GM23248 (cell line): ENCODE measurements around the gene SERTAD1. TPM values are rescaled to one million over a fixed set of nuclear protein-coding genes. Genes with fewer than 3 reads are reported as not detected.
A peak's percentile ranks its signal among the peaks of the same experiment; 100 is the strongest.

Experiments used
- DNase-seq: peaks from one replicate; pipeline ENCODE4 v3.0.0-alpha.2; 2015
- H2AFZ ChIP-seq: fragments of 200-600 bp; sonication (generic); 2 replicates; pipeline ENCODE4 v1.6.1; 2016; ENCODE audit warnings: antibody characterized with exemption
- H3F3A ChIP-seq: fragments of 200-600 bp; sonication (generic); 2 replicates; pipeline ENCODE4 v1.6.1; 2016; ENCODE audit warnings: mild to moderate bottlenecking, antibody characterized with exemption, mixed run types; ENCODE audit not compliant: insufficient read depth
- H3K27ac ChIP-seq: fragments of 200-600 bp; sonication (generic); 2 replicates; pipeline ENCODE4 v1.5.1; 2016; ENCODE audit warnings: mild to moderate bottlenecking
- H3K27me3 ChIP-seq: fragments of 200-600 bp; sonication (generic); replicated peaks from 2 replicates; pipeline ENCODE4 v1.6.1; 2016; ENCODE audit warnings: mild to moderate bottlenecking; ENCODE audit not compliant: insufficient read depth
- H3K36me3 ChIP-seq: fragments of 200-600 bp; sonication (generic); 2 replicates; pipeline ENCODE4 v1.6.1; 2016; ENCODE audit warnings: low read depth, mild to moderate bottlenecking
- H3K4me1 ChIP-seq: fragments of 200-600 bp; sonication (generic); 2 replicates; pipeline ENCODE4 v1.6.1; 2016; ENCODE audit warnings: mild to moderate bottlenecking; ENCODE audit not compliant: insufficient read depth
- H3K4me2 ChIP-seq: fragments of 200-600 bp; sonication (generic); one replicate; pipeline ENCODE4 v1.6.1; 2016; ENCODE audit warnings: mild to moderate bottlenecking; ENCODE audit not compliant: unreplicated experiment
- H3K4me3 ChIP-seq: fragments of 200-600 bp; sonication (generic); 2 replicates; pipeline ENCODE4 v1.5.1; 2016; ENCODE audit warnings: mild to moderate bottlenecking
- H3K79me2 ChIP-seq: fragments of 200-600 bp; sonication (generic); 2 replicates; pipeline ENCODE4 v1.6.1; 2016; ENCODE audit warnings: mild to moderate bottlenecking; ENCODE audit not compliant: insufficient read depth
- H3K9ac ChIP-seq: fragments of 200-600 bp; sonication (generic); 2 replicates; pipeline ENCODE4 v1.6.1; 2016; ENCODE audit warnings: mild to moderate bottlenecking
- H3K9me2 ChIP-seq: fragments of 200-600 bp; sonication (generic); 2 replicates; pipeline ENCODE4 v1.6.1; 2016; ENCODE audit warnings: mixed run types, mild to moderate bottlenecking, moderate library complexity; ENCODE audit not compliant: insufficient read depth
- H3K9me3 ChIP-seq: fragments of 200-600 bp; sonication (generic); one replicate; pipeline ENCODE4 v1.6.1; 2017; ENCODE audit warnings: low read depth
- H4K20me1 ChIP-seq: fragments of 200-600 bp; sonication (generic); 2 replicates; pipeline ENCODE4 v1.6.0; 2016; ENCODE audit not compliant: insufficient read depth
- EZH2 ChIP-seq: fragments of 200-600 bp; sonication (generic); IDR thresholded peaks from 2 replicates; pipeline ENCODE4 v1.6.1; 2018; ENCODE audit warnings: antibody characterized with exemption, mild to moderate bottlenecking; ENCODE audit not compliant: insufficient read depth, poor library complexity, severe bottlenecking
- EZH2phosphoT487 ChIP-seq: fragments of 200-600 bp; sonication (generic); IDR thresholded peaks from 2 replicates; pipeline ENCODE4 v1.6.1; 2018; ENCODE audit warnings: antibody characterized with exemption, moderate library complexity, mild to moderate bottlenecking, low read depth; ENCODE audit not compliant: insufficient read depth
- WGBS, 2 experiments: methylation state at CpG; one replicate each; pipeline ENCODE4 v1.1.6; 2015 to 2017; ENCODE audit warnings: low lambda C conversion rate in 2 of 2, low coverage in 1 of 2; ENCODE audit errors: missing lambda C conversion rate in 2 of 2; 5-methylcytosine and 5-hydroxymethylcytosine counted together
- in situ Hi-C: fragments of 300-500 bp; cut with MboI; formaldehyde crosslinking; loops from 2 replicates; pipeline ENCODE4 v1.15.0; 2020
- polyA plus RNA-seq: library from polyadenylated mRNA; unstranded; fragments of >200 nt; fragmentation: Nextera tagmentation; extraction: Ambion mirVana; gene quantifications from 2 replicates; pipeline ENCODE4 v1.2.1, GENCODE V29; 2016
- total RNA-seq: library from RNA; depleted of rRNA; stranded (reverse); fragments of >200 nt; shearing (Covaris generic); gene quantifications from 2 replicates; pipeline ENCODE4 v1.2.3, GENCODE V29; 2014

Gene SERTAD1
- total and polyA plus RNA-seq, 2 experiments from 2014 or later, result 31.7 to 34.5 TPM

GRCh38 chr19:40418040-40418439 is 7.8 kb downstream of the SERTAD1 start:
- DNase-seq, result no peak
- Histone ChIP-seq H3K9me2 (no peaks in the 10 kb centered on the region), H3K9me3 (no peaks in the 10 kb centered on the region), H3K27me3 (no peaks in the 10 kb centered on the region), H3K4me1 (peaks cover 18% of the 10 kb centered on the region), H2AFZ (no peak overlapping the region), H3K4me2 (no peak overlapping the region), H3K9ac (no peak overlapping the region), H4K20me1 (no peaks in the 10 kb centered on the region), H3K4me3 (no peak overlapping the region), H3K27ac (no peak overlapping the region), H3K79me2 (peaks cover 16% of the 10 kb centered on the region), H3K36me3 (peaks cover 8% of the 10 kb centered on the region; the same call in 1 of the 2 replicates), H3F3A (peaks cover 13% of the 10 kb centered on the region)
- TF ChIP-seq EZH2phosphoT487 (no peak), EZH2 (no peak)
- WGBS, 2 experiments, result 80 to 83% methylated on average over 3 of the region's 3 CpGs
- in situ Hi-C loops, result no loop called here

GRCh38 chr19:40417643-40417981 is 8.2 kb downstream of the SERTAD1 start:
- Histone ChIP-seq H3K9ac (no peak overlapping the region), H2AFZ (peak overlapping the region; percentile 68), H3K9me2 (no peaks in the 10 kb centered on the region), H3K79me2 (peaks cover 12% of the 10 kb centered on the region), H3K4me3 (no peak overlapping the region), H3K9me3 (no peaks in the 10 kb centered on the region), H3K4me2 (no peak overlapping the region), H3F3A (peaks cover 13% of the 10 kb centered on the region), H3K27ac (no peak overlapping the region), H3K27me3 (no peaks in the 10 kb centered on the region), H3K36me3 (peaks cover 5% of the 10 kb centered on the region; the same call in 1 of the 2 replicates), H4K20me1 (no peaks in the 10 kb centered on the region), H3K4me1 (peaks cover 14% of the 10 kb centered on the region)
- WGBS, 2 experiments, result 86 to 87% methylated on average over 4 of the region's 4 CpGs
- TF ChIP-seq EZH2phosphoT487, result no peak
- no peak for TF ChIP-seq EZH2
- in situ Hi-C loops, result no loop called here
- DNase-seq, result no peak

- Histone ChIP-seq H3F3A (peaks cover 8% of the 10 kb centered on the region; the same call in 1 of the 2 replicates), H3K4me2 (no peak overlapping the region), H4K20me1 (no peaks in the 10 kb centered on the region), H3K27me3 (no peaks in the 10 kb centered on the region), H3K4me1 (peaks cover 9% of the 10 kb centered on the region), H3K9me2 (no peaks in the 10 kb centered on the region), H3K9me3 (no peaks in the 10 kb centered on the region), H3K36me3 (no peaks in the 10 kb centered on the region), H3K79me2 (peaks cover 6% of the 10 kb centered on the region), H3K4me3 (no peak overlapping the region), H3K9ac (no peak overlapping the region), H3K27ac (no peak overlapping the region), H2AFZ (peak overlapping the region; percentile 68)
- DNase-seq, result peak; percentile 50
- 40% methylated on average over 16 of the region's 16 CpGs for WGBS, 2 experiments
- TF ChIP-seq EZH2phosphoT487 (no peak), EZH2 (no peak)
- in situ Hi-C loops, result no loop called here
These were observed 8.7 kb downstream of the SERTAD1 start for GRCh38 chr19:40416918-40417642.

DNA sequence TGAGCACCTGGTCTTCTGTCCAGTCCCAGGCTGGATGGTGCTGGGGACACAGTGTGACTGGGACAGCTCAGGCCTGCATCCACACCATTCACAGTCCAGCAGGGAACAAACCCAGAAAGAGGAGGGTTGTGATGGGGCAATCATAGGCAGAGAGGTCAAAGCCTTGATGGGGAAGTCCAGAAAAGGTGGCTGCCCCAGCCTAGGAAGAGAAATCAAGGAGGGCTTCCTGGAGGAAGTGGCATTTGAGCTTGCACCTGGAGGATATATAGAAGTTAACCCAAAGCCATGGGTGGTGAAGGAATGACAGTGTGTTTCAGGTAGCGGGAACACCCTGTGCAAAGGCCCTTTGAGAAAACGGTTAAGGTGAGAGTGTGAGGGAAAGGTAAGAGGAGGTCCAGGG is 10.0 kb downstream of the SERTAD1 start:
- Histone ChIP-seq H3K9ac (no peak overlapping the region), H2AFZ (no peak overlapping the region), H3K4me1 (no peaks in the 10 kb centered on the region), H3K27me3 (no peaks in the 10 kb centered on the region), H3F3A (no peaks in the 10 kb centered on the region), H4K20me1 (no peaks in the 10 kb centered on the region), H3K36me3 (no peaks in the 10 kb centered on the region), H3K9me2 (no peaks in the 10 kb centered on the region), H3K9me3 (no peaks in the 10 kb centered on the region), H3K79me2 (no peaks in the 10 kb centered on the region), H3K4me3 (no peak overlapping the region), H3K4me2 (no peak overlapping the region), H3K27ac (no peak overlapping the region)
- no peak for TF ChIP-seq EZH2
- no peak for TF ChIP-seq EZH2phosphoT487
- WGBS, 2 experiments, result 97 to 98% methylated on average over 2 of the region's 2 CpGs
- in situ Hi-C loops, result no loop called here
- DNase-seq, result no peak
